Measurements from ENCODE around the gene KRTAP4-6.
"Not testable (repeated sequence)": the region's sequence is repeated elsewhere in the genome, so short reads cannot be mapped to it uniquely, and the experiment has no call there.

KRTAP4-6 gene

GRCh38 chr17:41140360-41141131, at the start of gene KRTAP4-6:
Gene KRTAP4-6, minus strand, starts transcription at chr17:41140544. Its CDS starts 57 bp downstream, at chr17:41140487.
- DNase-seq, result no peak

GRCh38 chr17:41189837-41190318, 49.5 kb upstream of the KRTAP4-6 start, which contains the start of gene KRTAP9-1:
Gene KRTAP9-1, plus strand, starts transcription at chr17:41189887. Its CDS starts 0 bp downstream, at chr17:41189887.
- DNase-seq, result not testable (repeated sequence)

DNA sequence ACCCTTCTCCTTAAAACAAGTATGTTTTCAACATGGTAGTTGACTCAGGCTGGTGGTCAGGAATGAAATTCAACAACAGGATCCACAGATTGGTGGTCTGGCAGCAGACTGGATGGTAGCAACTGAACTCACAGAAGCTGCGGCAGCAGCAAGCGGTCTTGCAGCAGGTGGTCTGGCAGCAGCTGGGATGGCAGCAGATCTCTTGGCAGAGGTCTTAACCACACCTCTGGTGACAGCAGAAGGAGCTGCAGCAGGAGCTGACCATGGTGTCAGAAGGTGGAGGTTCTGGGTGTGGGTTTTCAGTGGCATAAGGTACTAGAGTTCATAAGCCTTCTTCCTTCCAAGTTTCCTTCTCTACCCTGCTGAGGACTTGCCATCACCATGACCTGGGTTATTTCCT, 46.5 kb upstream of the KRTAP4-6 start:
- DNase-seq, result no peak

GRCh38 chr17:41185001-41185400, 44.7 kb upstream of the KRTAP4-6 start:
- DNase-seq, result no peak

- DNase-seq, result no peak
Measured at GRCh38 chr17:41184480-41184961, 44.2 kb upstream of the KRTAP4-6 start, which contains the start of gene KRTAP4-1. Gene KRTAP4-1, minus strand, starts transcription at chr17:41184911. Its CDS starts 57 bp downstream, at chr17:41184854.

DNA sequence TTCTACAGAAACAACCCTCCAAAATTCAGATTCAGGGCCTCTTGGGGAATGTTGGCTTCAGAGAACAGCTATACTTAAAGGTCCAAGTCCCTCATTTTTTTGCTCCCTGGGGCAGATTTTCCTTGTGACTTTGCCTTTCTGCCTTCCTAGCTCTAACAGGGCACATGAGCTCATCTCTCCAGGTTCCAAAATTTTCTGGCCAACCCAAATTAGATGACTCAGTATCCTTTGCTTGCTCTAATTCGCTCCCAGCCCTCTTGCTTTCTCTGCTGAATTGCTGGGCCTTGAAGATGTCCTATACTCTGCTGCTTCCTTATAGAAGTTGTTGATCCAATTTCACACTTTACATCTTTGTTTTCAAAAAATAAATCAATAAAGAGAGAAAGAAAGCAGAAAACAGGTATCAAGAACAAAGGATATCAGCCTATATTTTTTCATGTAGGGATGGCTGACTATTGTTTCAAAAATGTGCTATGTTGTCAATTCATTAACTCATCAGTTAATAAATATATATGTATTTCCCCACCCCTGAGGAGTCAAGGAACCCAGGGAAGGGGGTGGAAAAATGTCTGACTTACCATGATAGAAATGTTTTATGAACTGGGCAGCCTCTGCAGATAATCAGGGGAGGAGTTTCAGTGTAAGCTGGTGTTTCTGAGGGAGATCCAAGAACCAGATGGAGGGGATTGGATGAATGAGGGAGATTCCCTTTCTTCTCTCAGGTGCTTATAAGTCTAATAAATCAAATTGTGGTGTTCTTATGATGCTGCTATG, 38.7 kb upstream of the KRTAP4-6 start:
- DNase-seq, result no peak

DNA sequence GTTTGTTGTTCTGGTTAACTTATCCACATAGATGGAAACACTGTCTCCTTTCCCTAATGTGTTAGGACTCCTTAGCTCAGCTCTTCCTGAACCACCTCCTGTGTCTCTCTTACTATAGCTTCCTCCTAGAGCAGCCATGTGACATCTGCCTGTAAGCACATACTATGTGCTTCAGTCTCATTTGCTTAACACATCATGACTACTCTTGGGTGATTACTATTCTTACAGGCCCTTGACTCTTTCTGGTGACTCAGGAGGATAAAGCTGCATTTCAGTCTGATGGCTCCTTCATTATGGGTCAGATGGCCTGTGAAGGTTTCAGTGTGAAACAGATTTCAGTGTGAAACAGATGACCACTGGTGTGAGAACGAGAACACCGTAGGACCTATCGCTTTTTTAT, 38.0 kb upstream of the KRTAP4-6 start:
- DNase-seq, result no peak

GRCh38 chr17:41177727-41178271, 37.5 kb upstream of the KRTAP4-6 start, which contains the start of gene KRTAP4-2:
Gene KRTAP4-2, minus strand, starts transcription at chr17:41178221. Its CDS starts 57 bp downstream, at chr17:41178164.
- DNase-seq, result no peak

- DNase-seq, result no peak
Measured at GRCh38 chr17:41176744-41177387, 36.5 kb upstream of the KRTAP4-6 start.

DNA sequence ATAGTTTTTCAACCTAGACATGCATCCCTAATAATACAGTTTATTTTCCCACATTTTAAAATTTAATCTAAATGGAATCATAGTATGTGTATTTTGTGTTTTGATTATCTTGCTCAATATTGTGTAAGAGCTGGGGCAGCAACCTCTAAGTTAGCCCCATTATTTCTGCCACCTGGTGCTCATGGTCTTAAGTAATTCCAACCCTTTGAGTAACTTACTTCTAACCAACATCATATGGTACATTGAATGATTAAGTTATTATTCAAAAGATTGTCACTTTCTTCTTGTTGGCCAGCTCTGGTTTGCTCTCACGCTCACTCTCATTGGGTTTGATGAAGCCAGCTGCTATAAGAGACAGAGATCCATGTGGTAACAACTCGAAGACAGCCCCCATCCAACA, 31.5 kb upstream of the KRTAP4-6 start:
- DNase-seq, result no peak

GRCh38 chr17:41168121-41168520, 27.8 kb upstream of the KRTAP4-6 start, which contains the start of gene KRTAP4-3:
Gene KRTAP4-3, minus strand, starts transcription at chr17:41168221. Its CDS starts 49 bp downstream, at chr17:41168172.
- DNase-seq, result no peak

GRCh38 chr17:41167561-41167960, 27.2 kb upstream of the KRTAP4-6 start:
- DNase-seq, result no peak

GRCh38 chr17:41163828-41164227, 23.5 kb upstream of the KRTAP4-6 start:
- no peak for DNase-seq

DNA sequence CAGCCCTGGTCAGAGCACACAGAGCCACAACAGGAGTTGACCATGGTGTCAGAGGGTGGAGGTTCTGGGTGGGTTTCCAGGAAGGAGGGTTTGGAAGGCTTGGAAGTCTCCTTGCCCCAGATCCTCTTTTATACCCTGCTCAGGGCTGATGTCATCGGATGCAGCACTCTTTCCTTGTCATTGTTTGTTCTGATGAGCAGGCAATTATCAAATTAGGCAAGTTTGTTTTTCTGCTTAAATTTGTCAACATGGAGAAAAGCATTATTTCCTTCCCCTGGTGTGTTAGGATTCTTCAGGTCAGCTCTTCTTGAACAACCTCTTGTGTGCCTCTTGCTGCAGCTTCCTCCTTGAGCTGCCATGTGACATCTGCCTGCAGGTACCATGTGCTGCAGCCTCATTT, 20.3 kb upstream of the KRTAP4-6 start, which contains the start of gene KRTAP4-4:
KRTAP4-4 (minus strand) TSS at position 101 of the 400 bp plus-strand sequence; CDS start at position 44, 57 bp downstream.
- no peak for DNase-seq

GRCh38 chr17:41160190-41160589, 19.8 kb upstream of the KRTAP4-6 start:
- not testable (repeated sequence) for DNase-seq

GRCh38 chr17:41153856-41154255, 13.5 kb upstream of the KRTAP4-6 start:
- no peak for DNase-seq

DNA sequence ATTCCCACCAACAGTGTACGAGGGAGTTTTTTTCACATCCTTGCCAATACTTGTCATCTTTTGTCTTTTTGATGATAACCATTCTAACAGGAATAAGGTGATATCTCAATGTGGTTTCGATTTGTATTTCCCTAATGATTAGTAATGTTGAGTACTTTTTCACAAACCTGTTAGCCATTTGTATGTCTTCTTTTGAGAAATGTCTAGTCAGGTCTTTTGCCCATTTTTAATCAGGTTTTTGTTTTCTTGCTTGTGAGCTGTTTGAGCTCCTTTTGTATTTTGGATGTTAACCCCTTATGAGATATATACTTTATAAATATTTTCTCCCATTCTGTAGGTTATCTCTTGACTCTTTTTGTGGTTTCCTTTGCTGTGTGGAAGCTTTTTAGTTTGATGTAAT, 11.2 kb upstream of the KRTAP4-6 start:
- DNase-seq, result no peak

DNA sequence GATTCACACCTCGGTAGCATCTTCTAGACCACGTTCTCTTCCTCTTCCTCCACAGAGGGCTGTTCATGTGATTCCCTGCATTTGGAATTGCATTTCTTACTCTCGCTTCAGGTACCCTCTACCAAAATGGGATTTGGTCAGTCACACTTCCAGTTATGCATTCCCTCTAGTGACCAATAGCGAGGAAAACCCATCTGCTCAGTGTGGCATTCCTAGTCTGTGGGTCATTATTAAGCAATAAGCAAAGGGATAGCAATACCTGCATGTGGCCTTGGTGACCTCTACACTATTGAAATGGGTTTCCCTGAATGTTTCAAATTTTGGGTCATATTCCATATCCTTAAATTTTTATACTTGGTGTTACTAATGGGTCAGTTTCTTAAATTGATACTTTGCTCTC, 9.7 kb upstream of the KRTAP4-6 start:
- no peak for DNase-seq

- no peak for DNase-seq
Measured at GRCh38 chr17:41149652-41149985, 9.3 kb upstream of the KRTAP4-6 start, which contains the start of gene KRTAP4-5. Gene KRTAP4-5, minus strand, starts transcription at chr17:41149825. Its CDS starts 58 bp downstream, at chr17:41149767.

DNA sequence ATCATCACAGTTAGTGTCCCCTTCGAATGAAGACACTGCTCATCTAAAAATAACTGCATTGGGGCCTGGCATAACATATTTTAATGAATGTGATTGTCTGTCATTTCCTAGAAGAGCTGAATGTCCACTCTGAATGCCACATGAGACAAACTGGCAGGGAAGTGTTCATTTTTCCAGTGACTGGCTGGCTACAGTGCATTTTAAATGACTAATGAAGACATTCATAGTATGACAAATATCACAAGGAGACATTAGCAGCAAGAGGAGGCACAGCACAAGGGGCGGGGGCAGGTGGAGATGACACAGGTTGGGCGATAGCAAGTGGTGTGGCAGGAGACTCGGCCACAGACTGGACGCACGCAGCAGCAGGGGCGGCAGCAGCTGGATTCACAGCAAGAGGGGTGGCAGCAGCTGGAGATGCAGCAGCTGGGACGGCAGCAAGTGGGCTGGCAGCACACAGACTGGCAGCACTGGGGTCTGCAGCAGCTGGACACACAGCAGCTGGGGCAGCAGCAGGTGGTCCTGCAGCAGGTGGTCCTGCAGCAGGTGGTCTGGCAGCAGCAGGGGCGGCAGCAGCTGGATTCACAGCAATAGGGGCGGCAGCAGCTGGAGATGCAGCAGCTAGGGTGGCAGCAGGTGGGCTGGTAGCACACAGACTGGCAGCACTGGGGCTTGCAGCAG, 8.8 kb upstream of the KRTAP4-6 start:
- not testable (repeated sequence) for DNase-seq

GRCh38 chr17:41147531-41148204, 7.3 kb upstream of the KRTAP4-6 start:
- DNase-seq, result no peak

Data from NCI-H1092 (cell line).